H1 (cell line): ENCODE data around the gene HES5. TPM values are rescaled to one million over a fixed set of nuclear protein-coding genes. Genes with fewer than 3 reads are reported as not detected.

ENCODE experiments used
- CTCF ChIA-PET: fragments of 300-600 bp; sonication (Branson Sonifier 250); formaldehyde crosslinking; loops from one replicate; lab custom pipeline; 2021; ENCODE audit not compliant: partially characterized antibody; lab: Charles Lee
- POLR2A ChIA-PET: fragments of 300-600 bp; sonication (Branson Sonifier 250); formaldehyde crosslinking; loops from one replicate; lab custom pipeline; 2021; ENCODE audit warnings: inconsistent platforms; ENCODE audit not compliant: partially characterized antibody; lab: Charles Lee
- DNase-seq, 2 experiments: peaks; one replicate each; pipeline versions ENCODE4 v3.0.0 to v3.0.0-alpha.2; 2010 to 2022; ENCODE audit warnings: low spot score in 2 of 2, low read depth in 1 of 2, mixed read lengths in 1 of 2
- FAIRE-seq: peaks from 2 replicates; lab custom pipeline; 2011; peaks lifted over from hg19 to GRCh38; lab: Jason Lieb, UNC
- H2AFZ ChIP-seq: 2 replicates; pipeline ENCODE4 v1.8.1; 2012; ENCODE audit warnings: low read length, inconsistent platforms
- H2AK5ac ChIP-seq: 2 replicates; pipeline ENCODE4 v1.6.1; 2013; ENCODE audit warnings: low read depth, low read length
- H2BK120ac ChIP-seq: replicated peaks from 2 replicates; pipeline ENCODE3; 2013; ENCODE audit warnings: low read depth, low read length, inconsistent platforms
- H2BK12ac ChIP-seq: 2 replicates; pipeline ENCODE4 v1.6.1; 2013; ENCODE audit warnings: low read depth, low read length
- H2BK15ac ChIP-seq: 2 replicates; pipeline ENCODE4 v1.6.1; 2013; ENCODE audit warnings: low read length
- H2BK20ac ChIP-seq: 2 replicates; pipeline ENCODE4 v1.6.1; 2013; ENCODE audit warnings: low read length
- H2BK5ac ChIP-seq: 2 replicates; pipeline ENCODE4 v1.6.1; 2013; ENCODE audit warnings: low read depth, low read length
- H3K14ac ChIP-seq: 2 replicates; pipeline ENCODE4 v1.6.1; 2013; ENCODE audit warnings: inconsistent platforms; ENCODE audit not compliant: insufficient read length
- H3K18ac ChIP-seq: 2 replicates; pipeline ENCODE4 v1.6.1; 2013; ENCODE audit warnings: low read length; ENCODE audit errors: extremely low read depth
- H3K23ac ChIP-seq: 2 replicates; pipeline ENCODE4 v1.6.1; 2013; ENCODE audit warnings: inconsistent platforms; ENCODE audit not compliant: insufficient read length
- H3K23me2 ChIP-seq: 2 replicates; pipeline ENCODE4 v1.6.1; 2013; ENCODE audit warnings: low read depth, low read length
- H3K27ac ChIP-seq: 2 replicates; pipeline ENCODE4 v1.6.1; 2011; ENCODE audit warnings: low read depth, low read length, inconsistent platforms
- H3K27me3 ChIP-seq, 4 experiments: replicated peaks in 1 of 4; 1 replicate in 1 of 4; 2 replicates in 3 of 4; pipeline versions ENCODE4 v1.6.1 to v1.8.1; 2011 to 2013; ENCODE audit warnings: low read length in 3 of 4, mild to moderate bottlenecking in 3 of 4, inconsistent platforms in 2 of 4, mixed read lengths in 2 of 4, moderate library complexity in 1 of 4; ENCODE audit not compliant: control insufficient read depth in 3 of 4, insufficient read depth in 3 of 4; ENCODE audit errors: extremely low read depth in 1 of 4
- H3K36me3 ChIP-seq, 4 experiments: 2 replicates each; pipeline versions ENCODE4 v1.6.1 to v1.8.1; 2011 to 2013; ENCODE audit warnings: mild to moderate bottlenecking in 4 of 4, low read length in 3 of 4, moderate library complexity in 2 of 4, control low read depth in 1 of 4, inconsistent platforms in 1 of 4; ENCODE audit not compliant: insufficient read depth in 4 of 4, control insufficient read depth in 2 of 4
- H3K4ac ChIP-seq: replicated peaks from 2 replicates; pipeline ENCODE3; 2013; ENCODE audit warnings: low read length, low read depth, mixed read lengths, inconsistent platforms; ENCODE audit not compliant: insufficient read length
- H3K4me1 ChIP-seq, 4 experiments: replicated peaks in 1 of 4; 1 replicate in 1 of 4; 2 replicates in 3 of 4; pipeline versions ENCODE4 v1.6.1 to v1.8.1; 2011 to 2013; ENCODE audit warnings: low read length in 3 of 4, inconsistent platforms in 2 of 4, mixed read lengths in 1 of 4; ENCODE audit not compliant: insufficient read depth in 4 of 4, control insufficient read depth in 3 of 4
- H3K4me2 ChIP-seq, 2 experiments: 2 replicates each; pipeline versions ENCODE4 v1.6.1 to v1.8.1; 2011 to 2013; ENCODE audit warnings: low read depth in 2 of 2, low read length in 2 of 2, control low read depth in 1 of 2, inconsistent platforms in 1 of 2, mild to moderate bottlenecking in 1 of 2; ENCODE audit not compliant: insufficient read depth in 1 of 2
- H3K4me3 ChIP-seq, 4 experiments: fragments of 200-600, 300-600 bp in 1 of 4; sonication (generic), shearing (Covaris generic), sonication (Bioruptor Twin) in 1 of 4; 2 replicates each; pipeline versions ENCODE4 v1.5.1 to v1.8.1; 2011 to 2016; ENCODE audit warnings: low read length in 4 of 4, low read depth in 3 of 4, control low read depth in 2 of 4, inconsistent platforms in 2 of 4, mild to moderate bottlenecking in 2 of 4, mixed read lengths in 1 of 4, moderate library complexity in 1 of 4; ENCODE audit not compliant: insufficient read depth in 2 of 4; ENCODE audit errors: extremely low read depth in 1 of 4
- H3K56ac ChIP-seq: replicated peaks from 2 replicates; pipeline ENCODE3; 2013; ENCODE audit warnings: low read depth, mild to moderate bottlenecking, mixed read lengths, low read length, inconsistent platforms; ENCODE audit not compliant: insufficient read length
- H3K79me1 ChIP-seq: 2 replicates; pipeline ENCODE4 v1.6.1; 2013; ENCODE audit warnings: low read depth, low read length, control low read depth
- H3K79me2 ChIP-seq, 2 experiments: 2 replicates each; pipeline versions ENCODE4 v1.6.1 to v1.8.1; 2012 to 2013; ENCODE audit warnings: low read length in 2 of 2, mild to moderate bottlenecking in 2 of 2, inconsistent platforms in 1 of 2; ENCODE audit not compliant: insufficient read depth in 2 of 2, control insufficient read depth in 1 of 2
- H3K9ac ChIP-seq, 4 experiments: replicated peaks in 1 of 4; 1 replicate in 1 of 4; 2 replicates in 3 of 4; pipeline versions ENCODE4 v1.6.1 to v1.8.1; 2011 to 2013; ENCODE audit warnings: low read depth in 3 of 4, low read length in 3 of 4, control low read depth in 2 of 4, mild to moderate bottlenecking in 2 of 4, moderate library complexity in 2 of 4, inconsistent platforms in 1 of 4; ENCODE audit errors: extremely low read depth in 1 of 4
- H3K9me3 ChIP-seq, 2 experiments: 2 replicates each; pipeline versions ENCODE4 v1.6.1 to v1.8.1; 2012 to 2013; ENCODE audit warnings: mild to moderate bottlenecking in 2 of 2, moderate library complexity in 2 of 2, control low read depth in 1 of 2, inconsistent platforms in 1 of 2, low read depth in 1 of 2, low read length in 1 of 2, mixed read lengths in 1 of 2; ENCODE audit not compliant: insufficient read depth in 2 of 2
- H4K20me1 ChIP-seq, 2 experiments: replicated peaks in 1 of 2; 2 replicates each; pipeline versions ENCODE3 to v1.8.1; 2011 to 2013; ENCODE audit warnings: inconsistent platforms in 2 of 2, low read length in 2 of 2, mild to moderate bottlenecking in 1 of 2; ENCODE audit not compliant: insufficient read depth in 2 of 2, control insufficient read depth in 1 of 2
- H4K5ac ChIP-seq: 2 replicates; pipeline ENCODE4 v1.6.1; 2013; ENCODE audit warnings: low read length, low read depth, mixed read lengths, inconsistent platforms; ENCODE audit not compliant: insufficient read length
- H4K8ac ChIP-seq: 2 replicates; pipeline ENCODE4 v1.8.0; 2013; ENCODE audit warnings: mild to moderate bottlenecking, moderate library complexity, low read length, inconsistent platforms; ENCODE audit not compliant: insufficient read depth; ENCODE audit errors: extremely low read depth
- H4K91ac ChIP-seq: replicated peaks from 2 replicates; pipeline ENCODE3; 2013; ENCODE audit warnings: low read length, mixed read lengths, inconsistent platforms; ENCODE audit not compliant: insufficient read length
- ASH2L ChIP-seq: fragments of 200-600, 300-600 bp; sonication (generic); IDR thresholded peaks from one replicate; pipeline ENCODE4 v1.7.1; 2017; ENCODE audit warnings: low read length
- BCL11A ChIP-seq, 2 experiments: IDR thresholded peaks; one replicate each; pipeline ENCODE4 v1.6.1; 2011; ENCODE audit warnings: low read depth in 2 of 2, low read length in 2 of 2, mild to moderate bottlenecking in 2 of 2
- BRCA1 ChIP-seq: IDR thresholded peaks from 2 replicates; pipeline ENCODE4 v1.6.1; 2012; ENCODE audit warnings: low read depth, low read length, improper control_type of control experiment
- KDM1A ChIP-seq: fragments of 200-600, 300-600 bp; sonication (generic); IDR thresholded peaks from 2 replicates; pipeline ENCODE4 v1.7.1; 2016; ENCODE audit warnings: mild to moderate bottlenecking, low read length, borderline replicate concordance
- MAFK ChIP-seq: IDR thresholded peaks from 2 replicates; pipeline ENCODE4 v1.6.1; 2012; ENCODE audit warnings: low read depth, mild to moderate bottlenecking, improper control_type of control experiment, low read length
- NANOG ChIP-seq: IDR thresholded peaks from 2 replicates; pipeline ENCODE4 v1.6.1; 2011; ENCODE audit warnings: low read length, low read depth, mild to moderate bottlenecking, inconsistent platforms; ENCODE audit not compliant: insufficient read depth, poor library complexity, severe bottlenecking
- RNF2 ChIP-seq: fragments of 200-900, 300-1000 bp; sonication (generic); IDR thresholded peaks from 2 replicates; pipeline ENCODE4 v1.7.1; 2016; ENCODE audit warnings: borderline replicate concordance, low read depth, mild to moderate bottlenecking, antibody characterized with exemption, low read length; ENCODE audit not compliant: poor library complexity, severe bottlenecking; ENCODE audit errors: missing control alignments
- WGBS, 2 experiments: shearing (Covaris generic) in 1 of 2; methylation state at CpG; one replicate each; pipeline versions ENCODE4 v1.1.6 to v1.1.7; 2013 to 2015; ENCODE audit warnings: low lambda C conversion rate in 2 of 2, mixed read lengths in 2 of 2, inconsistent platforms in 1 of 2, low coverage in 1 of 2, missing lambda C conversion rate in 1 of 2; ENCODE audit not compliant: insufficient replicate concordance in 2 of 2, insufficient coverage in 1 of 2, insufficient read length in 1 of 2; ENCODE audit errors: extremely low coverage in 1 of 2, missing lambda C conversion rate in 1 of 2; 5-methylcytosine and 5-hydroxymethylcytosine counted together
- polyA plus RNA-seq, 7 experiments: library from polyadenylated mRNA; depleted of rRNA in 3 of 7; stranded (reverse) in 5 of 7; unstranded in 2 of 7; fragments of >200 nt in 5 of 7; fragments of 200-250 nt in 2 of 7; gene quantifications; 1 replicate in 5 of 7; 2 replicates in 1 of 7; 4 replicates in 1 of 7; pipeline versions ENCODE4 v1.2.1 to v1.2.3, GENCODE V29; 2011 to 2013; ENCODE audit warnings: missing spikeins in 2 of 7, mixed read lengths in 2 of 7
- total RNA-seq: library from RNA; stranded (reverse); fragmentation: NEBNext Ultra II Directional; extraction: Animal tissue kit (Norgen Biotek cat#: 25700); gene quantifications from 2 replicates; pipeline ENCODE4 v1.2.1, GENCODE V29; 2021

The HES5 gene
- total and polyA plus RNA-seq, 2 of the 8 experiments (the other 6 are each of a cell fraction or from before 2014, with no cell fraction given) = 0.22 TPM; not detected in 1

DNA sequence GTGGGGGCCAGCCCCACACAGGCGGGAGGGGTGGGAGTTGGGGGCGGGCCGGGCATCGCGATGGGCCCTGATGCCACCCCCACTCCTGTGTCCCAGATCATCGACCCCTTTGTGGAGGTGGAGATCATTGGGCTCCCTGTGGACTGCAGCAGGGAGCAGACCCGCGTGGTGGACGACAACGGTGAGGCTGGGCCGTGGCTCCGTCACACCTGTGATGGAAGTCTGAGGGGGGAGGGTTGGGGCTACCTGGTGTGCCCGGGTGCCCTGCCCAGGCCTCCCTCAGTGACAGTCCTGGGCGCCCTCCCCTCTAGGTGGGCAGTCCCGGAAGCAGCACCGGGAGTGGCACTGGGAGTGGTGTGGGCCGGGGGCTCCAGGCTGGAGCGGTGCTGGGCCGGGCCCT lies 31.4 kb downstream of the HES5 start:
- Histone ChIP-seq H2BK20ac (no peak overlapping the region), H2BK12ac (no peak overlapping the region), H3K23ac (no peak overlapping the region), H3K4me3 (no peak overlapping the region), H3K27ac (no peak overlapping the region), H3K18ac (no peak overlapping the region), H3K4me1 (no peaks in the 10 kb centered on the region), H3K9ac (no peak overlapping the region), H3K79me1 (no peaks in the 10 kb centered on the region), H2AK5ac (no peak overlapping the region), H3K9me3 (no peaks in the 10 kb centered on the region), H3K27me3 (peaks cover 0 to 11% (median 3%) of the 10 kb centered on the region in 4 experiments; a peak in 3 of 7 replicates), H4K20me1 (peaks cover 0 to 6% of the 10 kb centered on the region in 2 experiments), H4K5ac (no peak overlapping the region), H3K14ac (no peak overlapping the region), H4K8ac (no peak overlapping the region; the same call in 1 of the 2 replicates), H3K36me3 (no peaks in the 10 kb centered on the region), H2BK5ac (no peak overlapping the region), H2AFZ (no peak overlapping the region), H3K23me2 (no peaks in the 10 kb centered on the region), H2BK120ac (no peak overlapping the region), H3K56ac (no peak overlapping the region), H2BK15ac (no peak overlapping the region), H3K4me2 (no peak overlapping the region), H3K79me2 (no peaks in the 10 kb centered on the region), H3K4ac (no peak overlapping the region), H4K91ac (no peak overlapping the region)
- CTCF ChIA-PET = interaction anchor here (0.6 kb wide), 1 partner anchor 55 kb away, joined by 3 read pairs; no protein-coding TSS in a partner anchor
- POLR2A ChIA-PET = no interaction called here
- DNase-seq (no peak), FAIRE-seq (no peak)
- TF ChIP-seq NANOG (no peak), KDM1A (no peak), BRCA1 (no peak), ASH2L (no peak), RNF2 (no peak), MAFK (no peak), BCL11A (IDR thresholded peaks at IDR 0.05; ENCODE audit: low read depth in 2 of 2, low read length in 2 of 2) (no peak)
- 85% methylated on average over 6 of the region's 19 CpGs; no CpG with 5 or more reads in 1 of the 2 experiments for WGBS, 2 experiments
